ENCODE measurements around the gene RDX.
"Not testable (repeated sequence)": the region's sequence is repeated elsewhere in the genome, so short reads cannot be mapped to it uniquely, and the experiment has no call there.

The RDX gene

GRCh38 chr11:110269996-110270395, 26.4 kb downstream of the RDX start:
- DNase-seq, result no peak

- DNase-seq, result no peak
Observed at GRCh38 chr11:110268441-110268840, 28.0 kb downstream of the RDX start.

GRCh38 chr11:110262072-110262403, 34.4 kb downstream of the RDX start:
- DNase-seq, result no peak

- DNase-seq, result no peak
Observed at GRCh38 chr11:110261195-110262071, 35.0 kb downstream of the RDX start.

GRCh38 chr11:110253525-110253924, 42.9 kb downstream of the RDX start:
- no peak for DNase-seq

GRCh38 chr11:110251836-110252235, 44.6 kb downstream of the RDX start:
- DNase-seq, result peak; percentile 12

GRCh38 chr11:110250168-110250567, 46.2 kb downstream of the RDX start:
- DNase-seq, result no peak

- no peak for DNase-seq
Observed at GRCh38 chr11:110249766-110250165, 46.6 kb downstream of the RDX start.

GRCh38 chr11:110249066-110249465, 47.3 kb downstream of the RDX start:
- DNase-seq, result no peak

GRCh38 chr11:110243791-110244190, 52.6 kb downstream of the RDX start:
- no peak for DNase-seq

- no peak for DNase-seq
Observed at GRCh38 chr11:110242746-110243145, 53.7 kb downstream of the RDX start.

GRCh38 chr11:110242188-110242587, 54.2 kb downstream of the RDX start:
- DNase-seq, result no peak

- DNase-seq, result no peak
Observed at GRCh38 chr11:110235966-110236365, 60.4 kb downstream of the RDX start.

- DNase-seq, result no peak
Observed at GRCh38 chr11:110230377-110230776, 66.0 kb downstream of the RDX start.

GRCh38 chr11:110219006-110219785, 77.2 kb downstream of the RDX start:
- no peak for DNase-seq

- DNase-seq, result no peak
Observed at GRCh38 chr11:110217936-110218335, 78.5 kb downstream of the RDX start.

- no peak for DNase-seq
Observed at GRCh38 chr11:110217223-110217877, 79.1 kb downstream of the RDX start.

- DNase-seq, result not testable (repeated sequence)
Observed at GRCh38 chr11:110209313-110209694, 87.1 kb downstream of the RDX start.

- peak; percentile 33 for DNase-seq
Observed at GRCh38 chr11:110208678-110209312, 87.6 kb downstream of the RDX start.

- DNase-seq, result no peak
Observed at GRCh38 chr11:110207123-110207522, 89.3 kb downstream of the RDX start.

GRCh38 chr11:110200836-110201235, 95.6 kb downstream of the RDX start:
- no peak for DNase-seq

- DNase-seq, result no peak
Observed at GRCh38 chr11:110200241-110200640, 96.2 kb downstream of the RDX start.
